Stimulated activated CD4-positive, alpha-beta T cell treated with anti-CD3 and anti-CD28 coated beads, Interleukin-1b, Interleukin-23, amount 100 ng/mL, for 4 hours (primary cell): ENCODE data around the gene ICOS.

ENCODE experiments used
- DNase-seq, 2 donors: peaks; one replicate each; pipeline ENCODE4 v3.0.0-alpha.2; 2020; ENCODE audit warnings: low read depth in 2 of 2

Gene ICOS

GRCh38 chr2:203936535-203936934, at the start of gene ICOS:
TSS of gene ICOS (plus strand) at chr2:203936763. CDS start at chr2:203936815, 52 bp downstream.
- DNase-seq: no peak

- DNase-seq: no peak
These were observed 48.9 kb upstream of the ICOS start for GRCh38 chr2:203887677-203888076.

GRCh38 chr2:203889542-203889941, 47.0 kb upstream of the ICOS start:
- DNase-seq: no peak

GRCh38 chr2:203889944-203890343, 46.6 kb upstream of the ICOS start:
- no peak for DNase-seq

- DNase-seq: no peak
These were observed 45.8 kb upstream of the ICOS start for GRCh38 chr2:203890733-203891132.

GRCh38 chr2:203891474-203891873, 45.1 kb upstream of the ICOS start:
- DNase-seq: no peak

GRCh38 chr2:203892207-203892606, 44.4 kb upstream of the ICOS start:
- DNase-seq: no peak

- DNase-seq: no peak
These were observed 43.2 kb upstream of the ICOS start for GRCh38 chr2:203893401-203893800.

GRCh38 chr2:203893840-203894239, 42.7 kb upstream of the ICOS start:
- no peak for DNase-seq

GRCh38 chr2:203894262-203894661, 42.3 kb upstream of the ICOS start:
- DNase-seq: no peak

- DNase-seq: no peak
These were observed 39.0 kb upstream of the ICOS start for GRCh38 chr2:203897544-203897943.

GRCh38 chr2:203898657-203899056, 37.9 kb upstream of the ICOS start:
- no peak for DNase-seq

- no peak for DNase-seq
These were observed 36.3 kb upstream of the ICOS start for GRCh38 chr2:203900253-203900652.

- DNase-seq: no peak
These were observed 32.5 kb upstream of the ICOS start for GRCh38 chr2:203904022-203904421.

GRCh38 chr2:203905656-203906055, 30.9 kb upstream of the ICOS start:
- DNase-seq: no peak

GRCh38 chr2:203908066-203908796, 28.3 kb upstream of the ICOS start:
- DNase-seq: no peak

GRCh38 chr2:203908797-203909185, 27.8 kb upstream of the ICOS start:
- no peak for DNase-seq

GRCh38 chr2:203909261-203909967, 27.1 kb upstream of the ICOS start:
- DNase-seq: no peak

- DNase-seq: no peak
These were observed 26.6 kb upstream of the ICOS start for GRCh38 chr2:203909974-203910373.

GRCh38 chr2:203913947-203914346, 22.6 kb upstream of the ICOS start:
- DNase-seq: no peak

GRCh38 chr2:203914546-203915182, 21.9 kb upstream of the ICOS start:
- DNase-seq: no peak

- DNase-seq: no peak
These were observed 21.3 kb upstream of the ICOS start for GRCh38 chr2:203915256-203915655.

GRCh38 chr2:203916756-203917155, 19.8 kb upstream of the ICOS start:
- DNase-seq: no peak
